GM21717 (cell line): Measurements from ENCODE around the gene TRMT2B.
"Not testable (repeated sequence)": the region's sequence is repeated elsewhere in the genome, so short reads cannot be mapped to it uniquely, and the experiment has no call there.

Source experiments
- ATAC-seq: cut with Tn5 transposase; IDR thresholded peaks from one replicate; pipeline ENCODE4 v1.9.1; 2021; ENCODE audit warnings: mild to moderate bottlenecking, moderate library complexity; ENCODE audit not compliant: unreplicated experiment

Gene TRMT2B

GRCh38 chrX:101051549-101052302 lies at the start of gene TRMT2B:
Gene TRMT2B (minus strand): TSS chrX:101052111. CDS start chrX:101042289, 9,822 bp downstream.
- ATAC-seq, result peak; percentile 98

- peak; percentile 99 for ATAC-seq
Observed at GRCh38 chrX:101097546-101098453, 45.9 kb upstream of the TRMT2B start, which contains the start of gene CENPI. Gene CENPI (plus strand): TSS chrX:101098204. CDS start chrX:101101071, 2,867 bp downstream.

GRCh38 chrX:101091817-101092216 lies 39.9 kb upstream of the TRMT2B start:
- no peak for ATAC-seq

GRCh38 chrX:101081231-101081630 lies 29.3 kb upstream of the TRMT2B start:
- no peak for ATAC-seq

- no peak for ATAC-seq
Observed at GRCh38 chrX:101080326-101081124, 28.6 kb upstream of the TRMT2B start.

GRCh38 chrX:101079736-101080270 lies 27.9 kb upstream of the TRMT2B start:
- no peak for ATAC-seq

- no peak for ATAC-seq
Observed at GRCh38 chrX:101078716-101079598, 27.0 kb upstream of the TRMT2B start, which contains the start of gene TMEM35A. Gene TMEM35A (plus strand): TSS chrX:101078879. CDS start chrX:101079003, 124 bp downstream.

- no peak for ATAC-seq
Observed at GRCh38 chrX:101071582-101071981, 19.7 kb upstream of the TRMT2B start.

GRCh38 chrX:101062176-101062575 lies 10.3 kb upstream of the TRMT2B start:
- ATAC-seq, result no peak

- ATAC-seq, result peak; percentile 89
Observed at GRCh38 chrX:101057093-101057714, 5.3 kb upstream of the TRMT2B start.

GRCh38 chrX:101056551-101056950 lies 4.6 kb upstream of the TRMT2B start:
- ATAC-seq, result not testable (repeated sequence)

- ATAC-seq, result peak; percentile 15
Observed at GRCh38 chrX:101051153-101051548, 760 bp downstream of the TRMT2B start.

- no peak for ATAC-seq
Observed at GRCh38 chrX:101040197-101040596, 11.7 kb downstream of the TRMT2B start.

GRCh38 chrX:101037231-101037630 lies 14.7 kb downstream of the TRMT2B start:
- no peak for ATAC-seq

GRCh38 chrX:101029665-101030064 lies 22.2 kb downstream of the TRMT2B start:
- no peak for ATAC-seq

GRCh38 chrX:101028562-101028961 lies 23.3 kb downstream of the TRMT2B start:
- ATAC-seq, result no peak

GRCh38 chrX:101025126-101025525 lies 26.8 kb downstream of the TRMT2B start:
- ATAC-seq, result no peak

- ATAC-seq, result no peak
Observed at GRCh38 chrX:101022020-101022419, 29.9 kb downstream of the TRMT2B start.

- ATAC-seq, result not testable (repeated sequence)
Observed at GRCh38 chrX:101012031-101012430, 39.9 kb downstream of the TRMT2B start.
